Naive B cell (primary cell): ENCODE results near the gene NSL1. TPM values are rescaled to one million over a fixed set of nuclear protein-coding genes. Genes with fewer than 3 reads are reported as not detected.
A peak's percentile ranks its signal among the peaks of the same experiment; 100 is the strongest.

Source experiments
- ATAC-seq, 2 donors: fragments of 150-1000 bp; cut with Tn5 transposase; 2 replicates each; pipeline ENCODE4 v1.10.0; 2021; ENCODE audit warnings: low read depth in 2 of 2, mild to moderate bottlenecking in 2 of 2, moderate library complexity in 2 of 2
- DNase-seq: peaks from one replicate; pipeline ENCODE4 v3.0.0; 2022
- H3K27ac Mint-ChIP-seq, 6 donors: one replicate each; pipeline ENCODE4 v1.8.0; 2020 to 2022; ENCODE audit warnings: mild to moderate bottlenecking in 6 of 6, mixed read lengths in 6 of 6, moderate library complexity in 5 of 6, inconsistent platforms in 2 of 6
- H3K27me3 Mint-ChIP-seq, 3 donors: one replicate each; pipeline ENCODE4 v1.8.0; 2021 to 2022; ENCODE audit warnings: mixed read lengths in 3 of 3, mild to moderate bottlenecking in 1 of 3
- H3K36me3 Mint-ChIP-seq, 2 donors: one replicate each; pipeline ENCODE4 v1.8.0; 2020 to 2022; ENCODE audit warnings: mixed read lengths in 2 of 2, inconsistent platforms in 1 of 2, mild to moderate bottlenecking in 1 of 2
- H3K4me1 Mint-ChIP-seq, 3 donors: one replicate each; pipeline ENCODE4 v1.8.0; 2020 to 2022; ENCODE audit warnings: mixed read lengths in 3 of 3, inconsistent platforms in 1 of 3, mild to moderate bottlenecking in 1 of 3, moderate library complexity in 1 of 3
- H3K4me3 Mint-ChIP-seq, 8 donors: one replicate each; pipeline ENCODE4 v1.8.0; 2020 to 2022; ENCODE audit warnings: mild to moderate bottlenecking in 8 of 8, mixed read lengths in 8 of 8, moderate library complexity in 8 of 8, inconsistent platforms in 2 of 8
- H3K9me3 Mint-ChIP-seq, 7 donors: one replicate each; pipeline ENCODE4 v1.8.0; 2020 to 2022; ENCODE audit warnings: mixed read lengths in 7 of 7, mild to moderate bottlenecking in 5 of 7, inconsistent platforms in 2 of 7, moderate library complexity in 1 of 7
- polyA plus RNA-seq, 6 donors: library from polyadenylated mRNA; unstranded; fragments of 300-500 nt; fragmentation: Illumina TruSeq; gene quantifications; one replicate each; pipeline ENCODE4 v1.2.3, GENCODE V29; 2021; ENCODE audit warnings: low read depth in 6 of 6

Gene NSL1
- polyA plus RNA-seq, 6 donors from 2014 or later: 72.1 to 103 (median 81.0) TPM

DNA sequence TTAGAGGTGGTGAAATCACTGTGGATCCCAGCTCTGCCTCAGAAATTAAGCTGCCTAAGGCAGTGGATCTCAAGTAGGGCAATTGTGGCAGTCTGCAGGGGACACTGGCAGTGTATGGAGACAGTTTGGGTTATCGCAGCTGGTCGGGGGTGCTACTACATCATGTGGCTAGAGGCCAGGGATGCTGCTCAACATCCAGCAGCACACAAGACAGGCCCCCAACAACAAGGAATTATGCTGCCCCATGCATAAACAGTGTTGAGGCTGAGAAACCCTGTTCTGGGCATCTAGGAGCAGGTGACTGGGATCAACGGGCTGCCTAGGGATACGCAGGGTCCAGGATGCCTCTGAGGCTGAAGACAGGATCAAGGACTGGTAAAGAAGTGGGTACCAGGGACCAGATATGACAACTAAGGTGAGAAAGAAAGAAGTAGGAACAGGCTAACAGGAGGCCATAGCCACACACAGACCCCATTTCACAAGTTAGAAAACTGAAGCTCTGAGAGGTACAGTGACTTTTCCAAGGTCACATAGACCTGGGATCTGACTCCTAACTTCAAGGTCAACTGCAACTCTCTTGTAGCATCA is 100.7 kb downstream of the NSL1 start:
- Mint-ChIP-seq H3K27me3 (peaks cover 14 to 32% (median 26%) of the 10 kb centered on the region in 3 donors), H3K36me3 (peaks cover 0 to 5% of the 10 kb centered on the region in 2 donors), H3K4me1 (no peaks in the 10 kb centered on the region), H3K27ac (no peak overlapping the region), H3K4me3 (no peak overlapping the region), H3K9me3 (no peaks in the 10 kb centered on the region)
- ATAC-seq: no peak
- DNase-seq: no peak

DNA sequence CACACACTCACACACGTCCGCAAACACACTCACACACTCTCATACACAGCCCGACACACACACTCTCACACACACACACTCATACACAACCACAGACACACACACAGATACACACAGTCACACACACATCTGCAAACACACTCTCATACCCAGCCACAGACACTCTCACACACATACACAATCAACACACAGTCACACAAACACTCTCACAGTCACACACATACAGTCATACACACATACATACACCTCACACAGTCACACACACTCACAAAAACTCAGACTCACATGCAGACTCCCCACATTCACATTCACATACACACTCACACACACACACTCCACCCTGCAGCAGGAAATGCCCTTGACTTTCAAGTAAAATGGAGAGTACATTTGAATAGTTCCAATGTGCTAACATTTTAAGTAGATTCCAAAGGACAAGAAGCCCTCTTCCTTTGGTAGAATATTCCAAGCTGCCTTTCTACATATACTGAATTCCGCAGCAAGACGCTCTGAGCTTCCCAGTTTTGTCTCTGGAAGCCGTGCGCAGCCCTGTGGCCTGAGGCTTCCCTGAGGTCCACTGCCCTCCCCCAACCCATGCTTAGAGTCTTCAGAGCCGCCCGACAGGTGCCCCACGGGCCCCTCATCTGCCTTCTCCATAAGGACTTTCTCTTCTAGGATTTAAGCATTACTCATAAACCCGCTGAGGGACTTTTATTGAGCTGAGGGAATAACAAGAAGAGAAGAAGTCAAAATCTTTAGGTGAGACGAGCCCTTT is 101.6 kb downstream of the NSL1 start:
- Mint-ChIP-seq H3K27ac (no peak overlapping the region), H3K4me3 (no peak overlapping the region), H3K9me3 (no peaks in the 10 kb centered on the region), H3K27me3 (peaks cover 10 to 27% (median 21%) of the 10 kb centered on the region in 3 donors), H3K4me1 (no peaks in the 10 kb centered on the region), H3K36me3 (peaks cover 0 to 5% of the 10 kb centered on the region in 2 donors)
- no peak for DNase-seq
- ATAC-seq: no peak

DNA sequence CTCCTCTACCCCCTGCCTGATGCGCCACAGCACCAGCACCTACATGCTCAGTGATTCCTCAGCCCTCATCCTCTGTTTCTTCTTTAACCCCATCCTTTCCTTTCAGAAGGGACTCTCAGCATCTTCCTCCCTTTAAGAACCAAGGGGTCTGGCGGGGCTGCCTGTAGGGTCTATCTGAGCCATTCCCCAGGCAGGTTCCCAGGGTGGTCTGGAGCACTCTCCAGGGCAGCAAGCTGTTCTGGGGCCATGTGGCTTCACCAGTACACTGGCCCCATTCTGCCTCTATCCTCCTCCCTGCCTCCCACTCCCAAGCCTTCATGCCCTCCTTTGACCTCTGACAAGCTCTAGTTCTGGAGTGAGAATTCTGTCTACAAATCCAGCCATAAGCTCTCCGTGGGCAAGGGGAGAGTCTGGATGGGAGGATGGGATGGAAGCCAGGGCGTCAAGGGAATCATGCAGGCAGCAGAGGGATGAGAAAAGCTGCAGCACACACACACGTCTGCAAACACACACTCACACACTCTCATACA is 102.3 kb downstream of the NSL1 start:
- ATAC-seq: no peak
- Mint-ChIP-seq H3K4me1 (no peaks in the 10 kb centered on the region), H3K9me3 (no peaks in the 10 kb centered on the region), H3K27me3 (peaks cover 14 to 33% (median 16%) of the 10 kb centered on the region in 3 donors), H3K4me3 (no peak overlapping the region), H3K36me3 (peaks cover 0 to 5% of the 10 kb centered on the region in 2 donors), H3K27ac (no peak overlapping the region)
- DNase-seq: no peak

DNA sequence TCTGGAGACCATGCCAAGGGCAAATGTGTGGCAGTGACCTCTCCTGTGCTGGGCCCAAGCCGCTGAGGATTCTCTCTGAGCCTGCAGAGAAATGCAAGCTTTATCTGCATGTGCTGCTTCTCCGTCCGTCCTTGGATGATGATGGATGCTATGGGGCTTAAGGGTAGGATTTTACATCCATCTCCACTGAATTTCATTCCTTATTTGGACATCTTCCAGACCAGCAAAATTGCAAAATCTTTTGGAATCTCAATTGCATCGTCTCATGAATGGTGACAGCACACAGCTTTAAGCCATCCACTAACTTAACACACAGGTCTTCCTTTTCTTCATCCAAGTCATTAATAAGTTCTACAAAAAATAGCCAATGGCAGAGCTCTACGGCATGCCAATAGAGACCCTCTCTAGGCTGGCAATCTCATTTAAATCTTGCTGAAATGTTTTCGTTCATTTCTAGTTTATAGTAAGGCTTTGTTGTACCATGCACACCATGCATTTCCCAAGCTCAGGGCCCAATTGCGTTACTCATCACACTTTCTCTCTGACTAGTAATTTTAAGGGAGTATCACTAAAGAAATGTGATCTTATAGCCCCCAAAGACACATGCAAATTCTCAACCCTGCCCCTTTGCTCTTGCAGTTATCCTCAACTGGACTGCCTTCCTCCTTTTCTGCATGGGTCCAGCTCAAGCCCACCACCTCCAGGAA is 103.1 kb downstream of the NSL1 start:
- H3K4me3 Mint-ChIP-seq: no peak overlapping the region
- DNase-seq (no peak), ATAC-seq (no peak)
- peaks cover 0 to 5% of the 10 kb centered on the region in 2 donors for H3K36me3 Mint-ChIP-seq
- H3K4me1 Mint-ChIP-seq: peaks cover 0 to 6% (median 0%) of the 10 kb centered on the region in 3 donors
- no peak overlapping the region for H3K27ac Mint-ChIP-seq
- H3K9me3 Mint-ChIP-seq: no peaks in the 10 kb centered on the region
- peaks cover 13 to 38% (median 21%) of the 10 kb centered on the region in 3 donors for H3K27me3 Mint-ChIP-seq

DNA sequence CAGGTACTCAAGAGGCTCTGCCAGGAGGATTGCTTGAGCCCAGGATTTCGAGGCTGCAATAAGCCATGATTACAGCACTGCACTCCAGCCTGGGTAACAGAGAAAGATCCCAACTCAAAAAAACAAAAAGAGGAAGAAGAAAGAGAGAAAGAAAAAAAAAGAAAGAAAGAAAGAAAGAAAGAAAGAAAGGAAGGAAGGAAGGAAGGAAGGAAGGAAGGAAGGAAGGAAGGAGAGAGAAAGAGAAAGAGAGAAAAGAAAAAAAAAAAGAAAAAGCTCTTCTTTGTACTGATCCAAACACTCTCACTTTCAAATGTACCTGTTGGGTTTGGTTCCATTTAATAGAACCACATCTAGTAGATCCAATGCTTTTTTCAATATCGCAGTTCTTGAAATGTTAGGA is 103.8 kb downstream of the NSL1 start:
- peaks cover 11 to 34% (median 21%) of the 10 kb centered on the region in 3 donors for H3K27me3 Mint-ChIP-seq
- H3K36me3 Mint-ChIP-seq: peaks cover 0 to 5% of the 10 kb centered on the region in 2 donors

DNA sequence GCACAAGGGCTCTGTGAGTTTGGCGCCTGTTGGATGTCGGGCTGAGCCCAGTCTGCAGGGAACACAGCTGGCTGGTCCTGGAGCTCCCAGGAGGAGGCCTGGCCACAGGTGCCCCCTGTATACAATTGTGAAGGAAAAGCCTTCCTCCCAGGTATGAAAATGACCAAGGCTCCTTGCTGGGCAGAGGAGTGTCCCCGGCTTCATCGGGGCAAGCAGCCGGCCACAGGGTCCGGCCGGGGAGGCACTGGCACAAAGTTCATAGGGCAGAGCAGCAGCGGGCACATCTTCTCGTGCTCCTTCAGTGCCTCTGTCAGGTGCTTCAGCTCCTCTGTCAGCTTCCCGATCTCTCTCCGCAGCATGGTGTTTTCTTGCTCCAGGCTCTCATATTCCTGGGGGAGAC is 105.0 kb downstream of the NSL1 start:
- Mint-ChIP-seq H3K27ac (no peak overlapping the region), H3K27me3 (peaks cover 11 to 34% (median 21%) of the 10 kb centered on the region in 3 donors), H3K36me3 (peaks cover 0 to 5% of the 10 kb centered on the region in 2 donors), H3K9me3 (no peaks in the 10 kb centered on the region), H3K4me1 (peaks cover 0 to 13% (median 6%) of the 10 kb centered on the region in 3 donors), H3K4me3 (no peak overlapping the region)
- no peak for DNase-seq
- ATAC-seq: no peak

More for the DNA sequence above, 103.8 kb downstream of the NSL1 start:
- H3K27ac Mint-ChIP-seq: peak overlapping the region in 1 of 6 donors; percentile 37
- no peaks in the 10 kb centered on the region for H3K9me3 Mint-ChIP-seq
- DNase-seq (no peak), ATAC-seq (no peak)
- H3K4me1 Mint-ChIP-seq: peaks cover 0 to 12% (median 6%) of the 10 kb centered on the region in 3 donors
- no peak overlapping the region for H3K4me3 Mint-ChIP-seq

DNA sequence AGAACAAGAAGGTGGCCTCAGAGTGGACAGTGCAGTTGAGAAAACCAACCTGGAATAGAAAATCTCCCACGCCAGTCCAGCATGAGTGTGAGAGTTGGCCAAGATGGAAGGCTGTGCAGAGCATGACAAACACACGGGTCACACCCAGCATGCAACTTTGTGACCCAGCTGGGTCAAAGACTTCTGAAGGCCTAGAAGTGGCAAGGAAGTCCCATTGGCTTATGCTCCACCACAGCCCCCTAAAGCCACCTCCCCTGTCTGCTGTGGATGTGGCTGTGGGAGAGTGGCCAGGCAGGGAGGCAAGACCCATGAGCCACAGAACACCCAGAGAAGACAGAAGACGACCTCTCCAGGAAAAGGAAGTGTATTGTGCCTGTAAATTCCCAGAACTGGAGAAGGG is 105.5 kb downstream of the NSL1 start:
- Mint-ChIP-seq H3K4me1 (peaks cover 0 to 13% (median 6%) of the 10 kb centered on the region in 3 donors), H3K27ac (no peak overlapping the region), H3K4me3 (no peak overlapping the region), H3K9me3 (no peaks in the 10 kb centered on the region), H3K27me3 (peaks cover 11 to 32% (median 21%) of the 10 kb centered on the region in 3 donors), H3K36me3 (peaks cover 0 to 5% of the 10 kb centered on the region in 2 donors)
- DNase-seq: no peak
- ATAC-seq: no peak

DNA sequence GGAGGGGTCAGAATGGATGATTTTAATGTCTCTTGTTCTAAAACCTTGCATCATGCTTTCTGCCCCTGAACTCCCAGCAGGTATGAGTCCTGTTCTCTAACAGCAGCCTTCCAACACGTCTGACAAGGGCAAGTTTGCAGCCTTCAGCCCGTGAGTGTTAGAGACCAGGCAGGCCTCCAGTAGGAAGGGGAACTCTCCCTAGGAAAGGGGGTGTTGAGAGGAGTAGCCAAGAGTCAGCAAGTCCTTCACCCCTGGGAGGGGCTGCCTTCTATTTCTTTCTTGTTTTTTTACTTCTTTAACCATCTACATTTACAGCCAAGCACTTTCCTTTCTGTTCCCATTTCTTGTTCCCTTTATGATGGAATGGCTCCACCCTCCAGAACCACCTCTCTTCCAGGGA is 106.1 kb downstream of the NSL1 start:
- ATAC-seq: no peak
- Mint-ChIP-seq H3K4me1 (peaks cover 0 to 13% (median 6%) of the 10 kb centered on the region in 3 donors), H3K36me3 (peaks cover 0 to 5% of the 10 kb centered on the region in 2 donors), H3K27me3 (peaks cover 11 to 28% (median 21%) of the 10 kb centered on the region in 3 donors), H3K4me3 (no peak overlapping the region), H3K9me3 (no peaks in the 10 kb centered on the region), H3K27ac (no peak overlapping the region)
- no peak for DNase-seq

DNA sequence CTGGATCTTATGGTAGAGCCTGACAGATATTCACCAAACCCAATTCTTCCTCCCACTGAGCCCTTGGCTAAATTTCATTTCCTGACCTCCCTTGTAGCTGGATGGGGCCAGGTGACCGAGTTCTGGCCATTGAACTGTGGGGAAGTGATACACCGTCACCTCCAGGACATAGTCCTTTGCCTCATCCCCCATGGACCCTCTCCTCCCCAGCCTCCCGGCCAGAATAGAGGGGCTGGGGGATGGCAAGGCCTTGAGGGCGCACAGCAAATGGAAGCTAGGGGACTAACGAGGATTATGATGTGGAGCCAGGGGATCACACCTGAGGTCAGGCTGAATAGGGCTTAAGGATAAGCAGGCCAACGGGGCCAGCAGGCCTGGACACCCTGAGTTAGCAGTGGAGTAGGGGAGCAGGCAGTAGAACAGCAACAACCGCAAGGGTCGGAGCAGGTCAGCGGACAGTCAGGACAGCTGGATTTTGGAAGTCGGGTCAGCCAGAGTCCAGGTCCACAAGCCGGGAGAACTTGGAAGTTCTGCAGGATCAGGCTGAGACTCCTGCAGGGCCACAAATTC is 107.0 kb downstream of the NSL1 start:
- Mint-ChIP-seq H3K36me3 (peaks cover 0 to 5% of the 10 kb centered on the region in 2 donors), H3K27me3 (peaks cover 11 to 28% (median 21%) of the 10 kb centered on the region in 3 donors), H3K4me3 (no peak overlapping the region), H3K4me1 (peaks cover 0 to 13% (median 6%) of the 10 kb centered on the region in 3 donors), H3K27ac (no peak overlapping the region), H3K9me3 (no peaks in the 10 kb centered on the region)
- no peak for ATAC-seq
- no peak for DNase-seq

DNA sequence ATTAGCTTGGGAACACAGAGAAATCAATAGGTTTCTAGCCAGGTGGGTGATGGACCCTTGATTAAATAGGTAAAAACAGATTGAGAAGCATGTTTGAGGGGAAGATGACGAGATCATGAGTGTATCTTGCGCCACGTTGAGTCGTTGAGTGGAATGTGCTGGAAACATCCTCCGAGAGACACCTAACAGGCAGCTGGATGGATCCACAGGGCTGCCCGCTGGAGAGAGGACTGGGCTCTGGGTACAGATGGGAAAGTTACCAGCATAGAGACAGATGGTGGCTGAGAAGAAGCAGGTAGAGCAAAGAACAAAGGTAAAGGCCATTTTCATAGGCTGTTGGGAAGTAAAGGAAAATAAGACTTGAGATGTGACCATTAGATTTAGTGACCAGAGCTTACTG is 107.5 kb downstream of the NSL1 start:
- Mint-ChIP-seq H3K4me1 (peaks cover 0 to 13% (median 6%) of the 10 kb centered on the region in 3 donors), H3K27me3 (peaks cover 14 to 33% (median 21%) of the 10 kb centered on the region in 3 donors), H3K4me3 (no peak overlapping the region)

DNA sequence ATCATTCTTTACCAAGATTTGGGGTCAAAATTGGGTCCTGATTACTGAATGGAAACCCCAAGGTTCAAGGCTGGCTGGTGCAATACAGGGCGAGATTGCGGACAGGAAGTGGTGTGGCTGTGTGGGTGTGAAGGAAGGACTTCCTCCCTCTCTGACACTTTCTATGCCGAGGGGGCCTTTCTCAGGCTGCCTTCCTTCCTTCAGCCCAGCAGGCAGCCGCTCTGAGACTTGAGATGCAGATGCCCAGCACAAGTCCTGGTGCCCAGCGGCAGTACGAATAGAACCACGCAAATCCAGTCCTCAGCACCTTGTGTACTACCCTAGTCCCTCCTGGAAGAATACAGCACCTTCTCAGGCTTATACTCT is 108.2 kb downstream of the NSL1 start:
- peak overlapping the region in 2 of 8 donors; percentile 21 to 24 for H3K4me3 Mint-ChIP-seq
- ATAC-seq: peak in 1 of 2 donors; percentile 47
- no peaks in the 10 kb centered on the region for H3K9me3 Mint-ChIP-seq
- no peak overlapping the region for H3K27ac Mint-ChIP-seq
- H3K4me1 Mint-ChIP-seq: peaks cover 0 to 14% (median 6%) of the 10 kb centered on the region in 3 donors
- no peak for DNase-seq
- peaks cover 14 to 34% (median 21%) of the 10 kb centered on the region in 3 donors for H3K27me3 Mint-ChIP-seq
- H3K36me3 Mint-ChIP-seq: peaks cover 0 to 5% of the 10 kb centered on the region in 2 donors

More for the DNA sequence above, 107.5 kb downstream of the NSL1 start:
- no peaks in the 10 kb centered on the region for H3K9me3 Mint-ChIP-seq
- H3K36me3 Mint-ChIP-seq: peaks cover 0 to 5% of the 10 kb centered on the region in 2 donors
- H3K27ac Mint-ChIP-seq: no peak overlapping the region
- ATAC-seq: no peak
- no peak for DNase-seq

DNA sequence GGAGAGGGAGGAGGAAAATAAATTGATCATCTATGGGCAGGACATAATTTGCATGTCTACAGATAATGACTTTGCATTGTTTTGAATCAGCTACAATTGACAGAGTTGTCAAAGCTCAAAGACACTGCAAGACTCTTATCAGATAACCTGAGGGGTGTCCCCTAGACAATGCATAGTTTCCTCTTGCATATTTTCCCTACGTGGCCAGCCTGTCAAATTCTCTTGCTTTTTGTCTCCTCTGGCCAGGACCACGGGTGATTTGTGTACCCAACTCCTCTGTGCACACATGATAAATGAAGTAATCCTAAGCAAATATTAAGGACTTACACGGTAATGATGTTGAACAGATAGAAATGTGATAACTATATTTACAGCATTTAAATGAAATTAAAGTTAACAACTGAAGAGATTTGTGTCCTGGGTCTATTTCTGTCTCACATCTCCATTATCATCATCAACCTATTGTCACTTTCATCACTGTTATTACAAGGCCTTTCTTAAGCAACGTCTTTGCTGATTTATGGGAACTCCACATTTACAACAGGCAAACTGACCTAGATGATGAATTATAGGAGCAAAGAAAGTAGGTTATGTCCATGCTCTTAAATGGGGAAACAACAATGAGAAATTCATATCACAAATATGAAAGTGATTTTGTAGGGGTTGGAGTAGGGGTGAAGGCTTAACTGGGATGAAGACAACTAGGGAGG is 110.7 kb downstream of the NSL1 start:
- no peak overlapping the region for H3K27ac Mint-ChIP-seq
- DNase-seq: no peak
- peaks cover 11 to 18% (median 16%) of the 10 kb centered on the region in 3 donors for H3K27me3 Mint-ChIP-seq
- no peak overlapping the region for H3K4me3 Mint-ChIP-seq
- H3K9me3 Mint-ChIP-seq: no peaks in the 10 kb centered on the region
- no peaks in the 10 kb centered on the region for H3K36me3 Mint-ChIP-seq
- peaks cover 0 to 15% (median 6%) of the 10 kb centered on the region in 3 donors for H3K4me1 Mint-ChIP-seq
- ATAC-seq: no peak
